ENCODE data around the gene LFNG.

Gene LFNG

GRCh38 chr7:2521952-2522591, 2.5 kb downstream of the LFNG start:
- DNase-seq: peak; percentile 53 to 67
- peak overlapping the region; percentile 95 for H4K91ac ChIP-seq (ENCODE audit: low read depth, low read length)
- no peak overlapping the region for H3K23ac ChIP-seq (ENCODE audit: low read length)
- H3K4me2 ChIP-seq (ENCODE audit: low read length): peak overlapping the region; percentile 79
- peak overlapping the region; percentile 47 for H3K14ac ChIP-seq (ENCODE audit: low read length)
- peak overlapping the region; percentile 87 for H2BK120ac ChIP-seq (ENCODE audit: insufficient read depth, low read length, poor library complexity)
- peak overlapping the region; percentile 6 for H4K12ac ChIP-seq (ENCODE audit: low read depth, low read length)
- peak overlapping the region; percentile 31 for H2AK5ac ChIP-seq (ENCODE audit: low read length)
- H3K4me1 ChIP-seq (ENCODE audit: control insufficient read depth in 1 of 2, insufficient read depth in 2 of 2, low read length in 2 of 2): peaks cover 56 to 62% of the 10 kb centered on the region in 2 experiments
- H3K36me3 ChIP-seq (ENCODE audit: control insufficient read depth in 1 of 2, insufficient read depth in 2 of 2, low read length in 2 of 2): peaks cover 20 to 21% of the 10 kb centered on the region in 2 experiments
- H3K79me2 ChIP-seq (ENCODE audit: control insufficient read depth, insufficient read depth, low read length, poor library complexity): peaks cover 10% of the 10 kb centered on the region
- no peak overlapping the region for H3K9ac ChIP-seq (ENCODE audit: low read length)
- H3K27ac ChIP-seq (ENCODE audit: low read depth, low read length): peak overlapping the region; percentile 88
- H2AFZ ChIP-seq (ENCODE audit: insufficient read depth, low read length, poor library complexity): no peak overlapping the region
- peak overlapping the region; percentile 30 for H4K8ac ChIP-seq (ENCODE audit: low read depth, low read length)
- H3K27me3 ChIP-seq (ENCODE audit: insufficient read depth, low read length): peaks cover 19% of the 10 kb centered on the region
- H3K9me3 ChIP-seq (ENCODE audit: insufficient read depth, low read depth, low read length): no peaks in the 10 kb centered on the region
- peak overlapping the region; percentile 45 for H3K18ac ChIP-seq (ENCODE audit: low read length)
- H3K4ac ChIP-seq (ENCODE audit: low read depth, low read length): peak overlapping the region; percentile 17
- no CpG with 5 or more reads among the region's 17 CpGs for WGBS (ENCODE audit: extremely low coverage, insufficient coverage, insufficient read length)
- no peak overlapping the region for H3K4me3 ChIP-seq (ENCODE audit: low read depth, low read length)
- H2BK5ac ChIP-seq (ENCODE audit: low read depth, low read length, poor library complexity): peak overlapping the region; percentile 75
- peaks cover 31% of the 10 kb centered on the region for H3K79me1 ChIP-seq (ENCODE audit: low read length)
- H2BK12ac ChIP-seq (ENCODE audit: low read length): peak overlapping the region; percentile 29

GRCh38 chr7:2522780-2523433, 3.3 kb downstream of the LFNG start:
- H3K23ac ChIP-seq (ENCODE audit: low read length): no peak overlapping the region
- H3K4ac ChIP-seq (ENCODE audit: low read depth, low read length): peak overlapping the region; percentile 81
- H3K27me3 ChIP-seq (ENCODE audit: insufficient read depth, low read length): peaks cover 18% of the 10 kb centered on the region
- H2BK12ac ChIP-seq (ENCODE audit: low read length): peak overlapping the region; percentile 91
- peak overlapping the region; percentile 90 for H3K18ac ChIP-seq (ENCODE audit: low read length)
- H3K9ac ChIP-seq (ENCODE audit: low read length): peak overlapping the region; percentile 13
- H4K8ac ChIP-seq (ENCODE audit: low read depth, low read length): peak overlapping the region; percentile 83
- peak overlapping the region; percentile 45 for H4K12ac ChIP-seq (ENCODE audit: low read depth, low read length)
- peak overlapping the region; percentile 87 for H2BK120ac ChIP-seq (ENCODE audit: insufficient read depth, low read length, poor library complexity)
- peak overlapping the region; percentile 78 for H2BK5ac ChIP-seq (ENCODE audit: low read depth, low read length, poor library complexity)
- H2AK5ac ChIP-seq (ENCODE audit: low read length): peak overlapping the region; percentile 92
- peak overlapping the region; percentile 95 for H4K91ac ChIP-seq (ENCODE audit: low read depth, low read length)
- peaks cover 31% of the 10 kb centered on the region for H3K79me1 ChIP-seq (ENCODE audit: low read length)
- peaks cover 54 to 60% of the 10 kb centered on the region in 2 experiments for H3K4me1 ChIP-seq (ENCODE audit: control insufficient read depth in 1 of 2, insufficient read depth in 2 of 2, low read length in 2 of 2)
- peak overlapping the region; percentile 88 for H3K27ac ChIP-seq (ENCODE audit: low read depth, low read length)
- H3K4me3 ChIP-seq (ENCODE audit: low read depth, low read length): no peak overlapping the region
- no CpG with 5 or more reads among the region's 19 CpGs for WGBS (ENCODE audit: extremely low coverage, insufficient coverage, insufficient read length)
- peak overlapping the region; percentile 79 for H3K4me2 ChIP-seq (ENCODE audit: low read length)
- H3K14ac ChIP-seq (ENCODE audit: low read length): peak overlapping the region; percentile 93
- no peak for DNase-seq
- H3K9me3 ChIP-seq (ENCODE audit: insufficient read depth, low read depth, low read length): no peaks in the 10 kb centered on the region
- peaks cover 10% of the 10 kb centered on the region for H3K79me2 ChIP-seq (ENCODE audit: control insufficient read depth, insufficient read depth, low read length, poor library complexity)
- peak overlapping the region; percentile 30 for H2AFZ ChIP-seq (ENCODE audit: insufficient read depth, low read length, poor library complexity)
- peaks cover 25% of the 10 kb centered on the region in 2 experiments for H3K36me3 ChIP-seq (ENCODE audit: control insufficient read depth in 1 of 2, insufficient read depth in 2 of 2, low read length in 2 of 2)

GRCh38 chr7:2523461-2523936, 3.9 kb downstream of the LFNG start:
- peak overlapping the region; percentile 29 for H2AK5ac ChIP-seq (ENCODE audit: low read length)
- peaks cover 12% of the 10 kb centered on the region for H3K27me3 ChIP-seq (ENCODE audit: insufficient read depth, low read length)
- H3K9ac ChIP-seq (ENCODE audit: low read length): peak overlapping the region; percentile 21
- H3K4me3 ChIP-seq (ENCODE audit: low read depth, low read length): no peak overlapping the region
- peaks cover 27 to 30% of the 10 kb centered on the region in 2 experiments for H3K36me3 ChIP-seq (ENCODE audit: control insufficient read depth in 1 of 2, insufficient read depth in 2 of 2, low read length in 2 of 2)
- peak overlapping the region; percentile 78 for H2BK120ac ChIP-seq (ENCODE audit: insufficient read depth, low read length, poor library complexity)
- H2BK5ac ChIP-seq (ENCODE audit: low read depth, low read length, poor library complexity): peak overlapping the region; percentile 78
- peak overlapping the region; percentile 67 for H4K91ac ChIP-seq (ENCODE audit: low read depth, low read length)
- DNase-seq: no peak
- H3K4me2 ChIP-seq (ENCODE audit: low read length): peak overlapping the region; percentile 79
- peaks cover 49 to 58% of the 10 kb centered on the region in 2 experiments for H3K4me1 ChIP-seq (ENCODE audit: control insufficient read depth in 1 of 2, insufficient read depth in 2 of 2, low read length in 2 of 2)
- H3K18ac ChIP-seq (ENCODE audit: low read length): peak overlapping the region; percentile 68
- H3K14ac ChIP-seq (ENCODE audit: low read length): peak overlapping the region; percentile 65
- H3K27ac ChIP-seq (ENCODE audit: low read depth, low read length): peak overlapping the region; percentile 88
- H3K4ac ChIP-seq (ENCODE audit: low read depth, low read length): peak overlapping the region; percentile 71
- H3K79me1 ChIP-seq (ENCODE audit: low read length): peaks cover 30% of the 10 kb centered on the region
- WGBS (ENCODE audit: extremely low coverage, insufficient coverage, insufficient read length): no CpG with 5 or more reads among the region's 22 CpGs
- peak overlapping the region; percentile 55 for H2BK12ac ChIP-seq (ENCODE audit: low read length)
- peak overlapping the region; percentile 1 for H2AFZ ChIP-seq (ENCODE audit: insufficient read depth, low read length, poor library complexity)
- H3K9me3 ChIP-seq (ENCODE audit: insufficient read depth, low read depth, low read length): no peaks in the 10 kb centered on the region
- H3K23ac ChIP-seq (ENCODE audit: low read length): no peak overlapping the region
- peak overlapping the region; percentile 83 for H4K8ac ChIP-seq (ENCODE audit: low read depth, low read length)
- H3K79me2 ChIP-seq (ENCODE audit: control insufficient read depth, insufficient read depth, low read length, poor library complexity): peaks cover 10% of the 10 kb centered on the region
- peak overlapping the region; percentile 37 for H4K12ac ChIP-seq (ENCODE audit: low read depth, low read length)

- Histone ChIP-seq H3K14ac (ENCODE audit: low read length) (peak overlapping the region; percentile 84), H3K23ac (ENCODE audit: low read length) (no peak overlapping the region), H3K9ac (ENCODE audit: low read length) (peak overlapping the region; percentile 21), H4K8ac (ENCODE audit: low read depth, low read length) (peak overlapping the region; percentile 83), H3K4ac (ENCODE audit: low read depth, low read length) (peak overlapping the region; percentile 71), H4K91ac (ENCODE audit: low read depth, low read length) (peak overlapping the region; percentile 67), H2BK120ac (ENCODE audit: insufficient read depth, low read length, poor library complexity) (peak overlapping the region; percentile 91), H2AFZ (ENCODE audit: insufficient read depth, low read length, poor library complexity) (peak overlapping the region; percentile 40), H3K36me3 (ENCODE audit: control insufficient read depth in 1 of 2, insufficient read depth in 2 of 2, low read length in 2 of 2) (peaks cover 33 to 36% of the 10 kb centered on the region in 2 experiments), H3K4me3 (ENCODE audit: low read depth, low read length) (peak overlapping the region; percentile 13), H3K9me3 (ENCODE audit: insufficient read depth, low read depth, low read length) (peaks cover 2% of the 10 kb centered on the region), H3K4me2 (ENCODE audit: low read length) (peak overlapping the region; percentile 79), H4K12ac (ENCODE audit: low read depth, low read length) (peak overlapping the region; percentile 68), H3K18ac (ENCODE audit: low read length) (peak overlapping the region; percentile 87), H3K4me1 (ENCODE audit: control insufficient read depth in 1 of 2, insufficient read depth in 2 of 2, low read length in 2 of 2) (peaks cover 45 to 52% of the 10 kb centered on the region in 2 experiments), H3K79me2 (ENCODE audit: control insufficient read depth, insufficient read depth, low read length, poor library complexity) (peaks cover 10% of the 10 kb centered on the region), H3K27me3 (ENCODE audit: insufficient read depth, low read length) (peaks cover 6% of the 10 kb centered on the region), H2AK5ac (ENCODE audit: low read length) (peak overlapping the region; percentile 95), H3K79me1 (ENCODE audit: low read length) (peaks cover 29% of the 10 kb centered on the region), H3K27ac (ENCODE audit: low read depth, low read length) (peak overlapping the region; percentile 88), H2BK5ac (ENCODE audit: low read depth, low read length, poor library complexity) (peak overlapping the region; percentile 78), H2BK12ac (ENCODE audit: low read length) (peak overlapping the region; percentile 80)
- DNase-seq: peak; percentile 60 to 78
- no CpG with 5 or more reads among the region's 51 CpGs for WGBS (ENCODE audit: extremely low coverage, insufficient coverage, insufficient read length)
Measured at GRCh38 chr7:2523941-2524807, 4.6 kb downstream of the LFNG start.
